Stimulated activated CD4-positive, alpha-beta T cell treated with anti-CD3 and anti-CD28 coated beads, Interleukin-2, amount 100 ng/mL, for 24 hours (primary cell): ENCODE data around the gene TTC9B.

Experiments used
- DNase-seq, 2 donors: peaks; one replicate each; pipeline ENCODE4 v3.0.0-alpha.2; 2020

TTC9B gene

GRCh38 chr19:40217934-40218890 lies at the start of gene TTC9B:
TTC9B (minus strand) TSS chr19:40218384; CDS start chr19:40218381, 3 bp downstream.
- DNase-seq: peak; percentile 38 to 59

GRCh38 chr19:40267601-40267997 lies 49.4 kb upstream of the TTC9B start:
- no peak for DNase-seq

- DNase-seq: no peak
Measured at GRCh38 chr19:40266912-40267600, 48.9 kb upstream of the TTC9B start.

- no peak for DNase-seq
Measured at GRCh38 chr19:40266119-40266518, 47.9 kb upstream of the TTC9B start.

GRCh38 chr19:40265763-40266099 lies 47.5 kb upstream of the TTC9B start:
- no peak for DNase-seq

DNA sequence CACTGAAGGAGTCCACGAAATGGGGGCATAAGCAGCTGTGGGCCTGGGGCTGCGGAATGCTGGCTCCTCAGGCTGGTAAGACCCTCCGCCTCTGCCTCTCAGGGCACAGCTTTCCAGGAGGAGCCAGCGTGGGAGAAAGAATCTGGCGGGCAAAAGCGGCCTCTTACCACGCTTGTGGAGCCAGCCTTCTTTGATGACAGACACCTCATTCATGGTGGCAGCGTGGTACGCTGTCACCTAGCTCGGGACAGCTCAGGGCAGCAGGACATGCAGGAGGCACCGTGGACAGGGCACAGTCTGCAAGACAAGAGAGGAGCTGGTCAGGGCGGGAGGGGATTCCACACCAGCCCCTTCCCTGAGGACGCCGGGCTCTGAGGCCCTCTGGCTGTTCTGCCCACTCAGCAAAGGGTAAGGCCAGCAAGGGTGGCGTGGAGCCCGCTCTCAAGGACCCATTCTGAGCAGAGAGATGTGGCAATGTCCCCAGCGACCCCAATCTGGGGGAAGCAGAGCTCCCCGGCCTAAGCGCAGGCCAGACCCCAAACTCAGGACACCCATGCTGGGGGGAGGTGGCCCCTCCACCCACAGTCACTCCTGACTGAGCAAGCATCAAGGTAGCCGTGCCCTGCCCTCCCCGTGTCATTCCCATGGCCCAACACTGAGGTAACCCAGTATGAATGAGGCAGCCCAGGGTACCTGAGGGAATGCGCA lies 47.0 kb upstream of the TTC9B start:
- no peak for DNase-seq

DNA sequence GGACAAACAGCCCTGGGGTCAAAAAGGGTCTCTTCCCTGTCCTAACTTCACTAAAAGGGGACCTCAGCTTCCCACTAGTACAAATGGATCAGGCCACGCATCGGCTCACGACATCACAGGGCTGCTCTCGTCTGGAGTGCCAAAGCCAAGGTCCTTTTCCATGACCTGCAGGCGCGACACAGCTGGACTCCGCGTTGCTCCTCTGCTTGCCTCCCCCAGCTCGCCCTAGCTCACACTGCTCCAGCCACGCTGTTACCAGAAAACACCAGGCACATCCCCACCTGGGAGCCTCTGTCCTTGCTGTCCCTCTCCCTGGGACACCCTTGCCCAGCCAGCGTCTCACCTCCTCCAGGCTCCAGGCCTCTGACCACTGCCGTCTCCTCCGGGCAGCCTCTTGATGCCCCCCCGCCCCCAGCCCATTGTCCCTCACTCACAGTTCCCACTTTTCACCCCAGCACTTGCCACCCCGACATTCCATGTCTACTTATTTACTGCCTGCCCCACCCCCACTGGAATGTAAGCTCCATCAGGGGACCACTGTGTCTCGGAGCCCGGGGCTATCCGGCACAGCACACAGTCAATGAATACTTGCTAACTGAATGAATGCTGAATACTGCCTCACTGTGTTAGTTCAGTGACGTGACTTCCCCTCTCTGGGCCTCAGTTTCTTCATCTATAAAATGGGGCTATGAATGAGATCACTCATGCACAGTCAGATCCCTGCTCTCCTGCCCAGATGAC lies 46.3 kb upstream of the TTC9B start:
- DNase-seq: no peak

DNA sequence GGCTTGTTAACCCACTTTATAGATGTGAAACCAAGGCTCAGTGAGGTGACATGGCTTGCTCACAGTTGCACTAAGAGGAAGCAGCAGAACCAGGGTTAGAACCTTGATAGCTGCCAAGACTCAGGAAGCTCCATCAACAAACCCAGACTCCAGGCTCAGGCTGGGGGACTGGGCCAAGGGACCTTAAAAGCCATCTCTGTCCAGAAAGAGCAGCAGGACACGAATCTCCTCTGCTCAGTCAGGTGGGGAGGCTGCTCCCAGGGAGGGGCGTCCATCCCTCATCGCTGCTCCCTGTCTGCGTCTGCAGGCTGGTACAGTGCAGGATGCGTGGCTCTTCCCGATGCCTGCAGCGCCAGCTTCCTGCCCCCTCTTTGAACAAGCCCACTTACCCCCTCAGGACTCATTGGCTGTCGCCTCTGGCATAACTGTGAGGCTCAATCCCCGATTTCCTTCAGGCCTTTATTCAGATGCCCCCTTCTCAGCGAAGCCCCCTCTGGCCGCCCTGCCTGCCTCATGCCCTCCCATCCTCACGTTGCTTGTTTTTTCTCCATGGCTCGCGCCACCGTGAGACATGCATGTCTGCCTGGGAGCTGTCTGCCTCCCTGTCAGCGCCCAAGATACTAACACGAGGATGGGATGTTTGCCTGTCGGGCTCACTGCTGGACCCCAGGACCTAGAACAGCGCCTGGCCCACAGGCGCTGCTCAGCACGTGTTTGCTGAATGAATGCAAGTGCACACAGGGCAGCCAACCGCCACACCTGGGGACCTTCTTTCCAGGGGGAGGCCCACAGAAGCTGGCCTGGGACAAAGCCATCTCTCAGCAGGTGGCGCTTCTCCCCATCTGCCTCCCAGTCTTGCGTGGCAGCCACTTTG lies 45.5 kb upstream of the TTC9B start:
- DNase-seq: no peak

- DNase-seq: no peak
Measured at GRCh38 chr19:40262422-40262821, 44.2 kb upstream of the TTC9B start.

- DNase-seq: no peak
Measured at GRCh38 chr19:40261631-40262030, 43.4 kb upstream of the TTC9B start.

DNA sequence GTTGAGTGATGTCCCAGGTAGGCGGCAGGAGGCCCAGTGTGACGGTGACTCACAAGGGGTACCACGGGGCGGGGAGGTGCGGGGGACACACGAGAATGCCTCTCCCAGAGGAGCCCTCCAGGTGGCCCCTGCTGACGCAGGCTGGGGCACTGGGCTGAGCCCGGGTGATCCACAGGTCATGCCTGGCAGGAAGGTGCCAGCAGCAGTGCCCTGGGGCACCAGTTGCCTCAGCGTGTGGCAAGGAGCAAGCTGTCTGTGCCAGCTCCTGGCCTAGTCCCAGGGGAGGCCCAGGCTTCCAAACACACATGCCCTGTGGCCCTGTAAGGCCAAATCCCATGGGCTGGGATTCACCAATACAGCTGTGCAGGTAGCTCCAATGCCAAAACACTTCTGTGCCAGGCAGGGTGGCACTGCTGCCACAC lies 38.9 kb upstream of the TTC9B start:
- no peak for DNase-seq

DNA sequence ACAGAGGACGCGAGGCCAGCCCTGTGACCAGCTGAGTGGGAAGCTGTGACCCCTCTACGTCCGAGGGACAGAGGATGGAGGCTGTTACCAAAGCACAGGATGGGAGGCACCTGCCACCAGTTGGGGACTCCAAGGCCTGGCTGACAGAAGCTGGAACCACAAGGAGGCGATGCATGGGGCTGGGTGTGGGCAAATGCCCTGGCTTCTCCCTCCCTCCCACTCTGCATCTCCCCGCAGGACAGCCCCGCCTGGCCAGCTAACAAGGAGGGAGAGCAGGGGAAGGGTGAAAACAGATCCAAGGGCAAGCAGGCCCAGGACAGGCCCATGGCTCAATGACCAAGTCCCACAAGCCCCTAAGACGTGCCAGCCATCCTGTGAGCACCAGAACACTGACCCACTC lies 38.3 kb upstream of the TTC9B start:
- DNase-seq: no peak

DNA sequence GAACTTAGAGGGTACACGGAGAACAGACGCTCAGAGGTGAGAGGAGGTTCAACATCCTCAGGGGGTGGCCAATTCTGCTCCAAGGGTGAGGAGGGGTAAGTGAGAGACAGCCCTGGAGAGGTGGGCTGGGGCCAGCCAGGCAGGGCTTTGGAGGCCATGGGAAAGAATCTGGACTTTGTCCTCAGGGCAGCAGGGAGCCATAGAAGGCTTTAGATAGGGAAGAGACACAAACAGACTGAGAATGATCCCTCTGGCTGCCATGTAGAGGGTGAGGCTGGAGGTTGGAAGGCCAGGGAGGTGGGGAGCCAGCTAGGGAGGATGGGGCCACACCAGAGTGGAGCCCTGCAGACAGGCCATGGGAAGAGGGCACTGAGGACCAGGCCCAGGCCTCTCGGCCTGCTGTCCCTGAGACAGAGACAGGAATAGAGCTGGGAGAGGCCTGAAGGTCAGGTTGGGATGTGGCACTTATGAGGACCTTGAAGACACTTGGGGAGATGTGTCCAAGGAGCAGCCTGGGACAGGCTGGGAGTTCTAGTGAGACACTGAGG lies 37.5 kb upstream of the TTC9B start:
- DNase-seq: no peak

DNA sequence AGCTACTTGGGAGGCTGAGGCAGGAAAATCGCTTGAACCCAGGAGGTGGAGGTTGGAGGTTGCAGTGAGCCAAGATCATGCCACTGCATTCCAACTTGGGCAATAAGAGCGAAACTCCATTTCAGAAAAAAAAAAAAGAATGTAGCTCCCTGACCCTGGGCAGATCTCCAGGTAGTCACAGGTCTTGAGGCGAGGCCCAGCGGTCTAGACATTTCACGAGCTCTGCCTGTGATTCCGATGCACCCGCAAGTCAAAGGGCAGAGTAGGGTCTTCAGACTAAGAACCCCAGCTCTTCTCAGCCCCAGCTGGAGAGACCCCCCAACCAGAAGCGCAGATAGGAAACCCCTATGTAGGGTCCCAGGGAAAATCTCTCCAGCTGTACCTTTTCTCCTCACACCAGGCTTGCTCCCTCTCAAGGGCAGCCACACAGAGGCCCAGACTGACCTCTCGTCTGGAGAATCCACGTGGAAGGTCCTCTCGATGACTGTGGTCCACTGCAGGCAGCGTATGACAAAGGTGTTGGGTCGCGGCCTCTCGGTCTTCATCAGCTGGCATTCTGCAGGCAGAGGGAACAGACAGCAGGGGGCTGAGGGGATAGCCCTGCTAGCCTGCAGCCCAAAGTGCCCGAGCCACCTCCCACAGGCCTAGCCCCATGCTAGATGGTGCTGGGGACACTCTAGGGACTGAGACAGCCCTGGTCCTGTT lies 36.7 kb upstream of the TTC9B start:
- no peak for DNase-seq

- DNase-seq: no peak
Measured at GRCh38 chr19:40253611-40254092, 35.5 kb upstream of the TTC9B start.

DNA sequence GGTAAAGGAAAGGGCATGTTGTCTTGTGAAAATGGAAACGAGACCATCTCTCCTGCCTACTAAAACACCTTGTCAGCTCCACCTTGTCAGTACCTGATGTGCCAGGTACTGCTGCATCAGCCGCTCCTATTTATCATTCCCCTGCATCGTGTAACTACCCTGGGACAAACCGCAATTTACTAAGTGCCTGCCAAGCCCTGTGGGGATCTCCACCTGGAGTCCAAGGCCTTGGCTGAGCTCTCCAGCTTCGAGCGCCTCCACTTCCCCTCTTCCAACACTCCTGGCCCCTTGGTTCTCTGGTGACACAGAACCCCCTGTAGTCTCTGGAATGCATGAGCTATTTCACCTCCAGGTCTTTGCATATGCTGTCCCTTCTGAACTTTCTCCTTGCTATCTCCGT lies 34.2 kb upstream of the TTC9B start:
- no peak for DNase-seq

DNA sequence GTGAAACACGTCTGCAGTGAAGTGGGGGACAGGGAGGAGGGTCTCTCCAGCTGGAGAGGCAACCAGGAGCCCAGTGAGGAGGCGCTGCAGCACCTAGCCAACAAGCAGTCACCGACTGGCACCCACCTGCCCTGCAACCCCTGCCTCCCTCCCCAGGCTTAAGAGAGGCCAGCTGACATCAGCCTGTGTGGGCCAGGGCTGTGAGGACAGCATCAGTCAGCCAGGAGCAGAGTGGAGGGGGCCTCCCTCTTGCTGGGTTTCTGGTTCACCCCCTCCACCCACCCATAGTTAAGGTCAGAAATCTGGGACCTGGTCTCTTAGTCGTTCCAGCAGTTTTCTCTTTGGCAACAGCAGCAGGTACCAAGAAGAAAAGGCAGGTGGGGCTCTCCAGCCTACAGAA lies 33.8 kb upstream of the TTC9B start:
- DNase-seq: no peak

DNA sequence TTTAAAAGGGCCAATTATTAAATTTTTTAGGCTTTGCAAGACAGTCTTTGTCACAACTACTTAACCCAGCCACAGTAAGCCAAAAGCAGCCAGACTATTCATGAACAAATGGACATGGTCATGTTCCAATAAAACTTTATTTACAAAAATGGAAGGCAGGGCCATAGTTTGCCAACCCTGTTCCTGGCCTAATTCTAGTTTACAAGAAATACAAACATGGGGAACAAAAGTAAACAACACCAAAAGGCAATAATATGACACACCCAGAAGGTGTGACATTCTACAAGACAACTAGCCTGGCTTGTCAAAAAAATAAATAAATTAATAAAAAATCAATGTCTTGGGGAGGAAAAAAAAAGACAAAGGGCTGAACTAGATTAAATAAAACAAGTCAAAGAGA lies 33.1 kb upstream of the TTC9B start:
- DNase-seq: no peak

GRCh38 chr19:40249781-40250180 lies 31.6 kb upstream of the TTC9B start:
- DNase-seq: no peak

DNA sequence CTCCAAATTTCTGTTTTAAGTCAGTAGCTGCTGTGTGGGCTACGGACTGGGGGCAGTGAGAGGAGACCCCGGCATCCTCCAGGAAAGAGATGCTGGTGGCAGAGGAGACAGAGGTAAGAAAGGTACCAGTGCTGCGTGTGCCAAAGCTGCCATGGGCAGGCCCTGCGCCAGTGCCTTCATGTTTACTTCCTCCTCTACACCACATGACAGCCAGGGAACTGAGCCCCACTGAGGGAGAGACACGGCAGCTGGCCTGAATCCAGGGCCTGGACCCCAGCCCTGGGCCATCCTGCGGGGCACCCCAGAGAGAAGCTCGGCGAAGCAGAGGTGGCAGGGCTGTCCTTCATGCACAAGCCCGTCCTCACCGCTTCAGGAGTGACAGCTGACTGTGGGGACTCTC lies 31.0 kb upstream of the TTC9B start:
- DNase-seq: no peak
